ENCODE data around the gene MBD3.

Gene MBD3

GRCh38 chr19:1571358-1571757 lies 21.3 kb downstream of the MBD3 start:
- DNase-seq (ENCODE audit: low read depth in 2 of 2) = no peak

- DNase-seq (ENCODE audit: low read depth in 2 of 2) = no peak
Measured at GRCh38 chr19:1570836-1571235, 21.8 kb downstream of the MBD3 start.

- DNase-seq (ENCODE audit: low read depth in 2 of 2) = no peak
Measured at GRCh38 chr19:1569997-1570396, 22.7 kb downstream of the MBD3 start.

GRCh38 chr19:1568320-1569019 lies 24.2 kb downstream of the MBD3 start, which contains the start of gene MEX3D:
MEX3D (minus strand) TSS chr19:1568325; CDS start chr19:1568058, 267 bp downstream.
- peak; percentile 70 to 73 for DNase-seq (ENCODE audit: low read depth in 2 of 2)

- DNase-seq (ENCODE audit: low read depth in 2 of 2) = no peak
Measured at GRCh38 chr19:1567848-1568227, 24.8 kb downstream of the MBD3 start.

- no peak for DNase-seq (ENCODE audit: low read depth in 2 of 2)
Measured at GRCh38 chr19:1567116-1567847, 25.4 kb downstream of the MBD3 start.

- no peak for DNase-seq (ENCODE audit: low read depth in 2 of 2)
Measured at GRCh38 chr19:1566392-1567115, 26.1 kb downstream of the MBD3 start.

GRCh38 chr19:1563251-1563650 lies 29.4 kb downstream of the MBD3 start:
- no peak for DNase-seq (ENCODE audit: low read depth in 2 of 2)

GRCh38 chr19:1561236-1561842 lies 31.3 kb downstream of the MBD3 start:
- no peak for DNase-seq (ENCODE audit: low read depth in 2 of 2)

- DNase-seq (ENCODE audit: low read depth in 2 of 2) = no peak
Measured at GRCh38 chr19:1560286-1560882, 32.3 kb downstream of the MBD3 start.

- DNase-seq (ENCODE audit: low read depth in 2 of 2) = no peak
Measured at GRCh38 chr19:1558552-1558951, 34.1 kb downstream of the MBD3 start.

GRCh38 chr19:1556390-1557070 lies 36.1 kb downstream of the MBD3 start:
- DNase-seq (ENCODE audit: low read depth in 2 of 2) = no peak

- no peak for DNase-seq (ENCODE audit: low read depth in 2 of 2)
Measured at GRCh38 chr19:1555487-1556389, 36.9 kb downstream of the MBD3 start.

- no peak for DNase-seq (ENCODE audit: low read depth in 2 of 2)
Measured at GRCh38 chr19:1554968-1555367, 37.7 kb downstream of the MBD3 start.

GRCh38 chr19:1553415-1553814 lies 39.2 kb downstream of the MBD3 start:
- DNase-seq (ENCODE audit: low read depth in 2 of 2) = no peak

- DNase-seq (ENCODE audit: low read depth in 2 of 2) = no peak
Measured at GRCh38 chr19:1551068-1552040, 41.3 kb downstream of the MBD3 start.

- DNase-seq (ENCODE audit: low read depth in 2 of 2) = no peak
Measured at GRCh38 chr19:1549332-1549945, 43.2 kb downstream of the MBD3 start.

GRCh38 chr19:1540365-1540925 lies 52.2 kb downstream of the MBD3 start:
- DNase-seq (ENCODE audit: low read depth in 2 of 2) = no peak
